ENCODE data around the gene ANO4. TPM values are rescaled to one million over a fixed set of nuclear protein-coding genes. Genes with fewer than 3 reads are reported as not detected.

ANO4 gene
- total and polyA plus RNA-seq, 8 donors: 2.0 to 6.9 (median 4.7) TPM; not detected in 1

GRCh38 chr12:101076921-101077320 lies 282.3 kb downstream of the ANO4 start:
- TF ChIP-seq CTCF (IDR thresholded peaks at IDR 0.05): no peak
- no peaks in the 10 kb centered on the region for H3K36me3 ChIP-seq
- ATAC-seq (no peak), DNase-seq (peak in 2 of 4 donors; percentile 25 to 28)
- H3K27ac ChIP-seq: no peak overlapping the region
- H3K27me3 ChIP-seq: no peaks in the 10 kb centered on the region
- intact Hi-C loops (cut with DNase I): no loop called here
- H3K9me3 ChIP-seq: peaks cover 0 to 4% of the 10 kb centered on the region in 2 donors
- no peak overlapping the region for H3K4me3 ChIP-seq
- H3K4me1 ChIP-seq: no peaks in the 10 kb centered on the region

- DNase-seq: no peak
- H3K36me3 ChIP-seq: no peaks in the 10 kb centered on the region
- ATAC-seq: no peak
- H3K4me1 ChIP-seq: no peaks in the 10 kb centered on the region
- no peak overlapping the region for H3K27ac ChIP-seq
- peaks cover 0 to 3% of the 10 kb centered on the region in 2 donors for H3K9me3 ChIP-seq
- intact Hi-C loops (cut with DNase I): no loop called here
- TF ChIP-seq CTCF (IDR thresholded peaks at IDR 0.05): no peak
- H3K4me3 ChIP-seq: no peak overlapping the region
- H3K27me3 ChIP-seq: no peaks in the 10 kb centered on the region
Observed at GRCh38 chr12:101077791-101078528, 283.4 kb downstream of the ANO4 start.

GRCh38 chr12:101078536-101079285 lies 284.1 kb downstream of the ANO4 start:
- Histone ChIP-seq H3K4me3 (no peak overlapping the region), H3K4me1 (no peaks in the 10 kb centered on the region), H3K27ac (no peak overlapping the region), H3K36me3 (no peaks in the 10 kb centered on the region), H3K27me3 (no peaks in the 10 kb centered on the region), H3K9me3 (no peaks in the 10 kb centered on the region)
- ATAC-seq (no peak), DNase-seq (no peak)
- TF ChIP-seq CTCF (IDR thresholded peaks at IDR 0.05): no peak
- intact Hi-C loops (cut with DNase I): no loop called here

GRCh38 chr12:101082706-101083105 lies 288.1 kb downstream of the ANO4 start:
- Histone ChIP-seq H3K4me3 (no peak overlapping the region), H3K4me1 (no peaks in the 10 kb centered on the region), H3K9me3 (no peaks in the 10 kb centered on the region), H3K27ac (no peak overlapping the region), H3K27me3 (no peaks in the 10 kb centered on the region), H3K36me3 (no peaks in the 10 kb centered on the region)
- no peak for ATAC-seq
- intact Hi-C loops (cut with DNase I): no loop called here
- DNase-seq: no peak
- no peak for TF ChIP-seq CTCF (IDR thresholded peaks at IDR 0.05)

GRCh38 chr12:101086490-101087135 lies 292.0 kb downstream of the ANO4 start:
- no peaks in the 10 kb centered on the region for H3K36me3 ChIP-seq
- H3K9me3 ChIP-seq: no peaks in the 10 kb centered on the region
- intact Hi-C loops (cut with DNase I): no loop called here
- no peak overlapping the region for H3K4me3 ChIP-seq
- no peaks in the 10 kb centered on the region for H3K27me3 ChIP-seq
- ATAC-seq (no peak), DNase-seq (no peak)
- no peak for TF ChIP-seq CTCF (IDR thresholded peaks at IDR 0.05)
- H3K27ac ChIP-seq: no peak overlapping the region
- no peaks in the 10 kb centered on the region for H3K4me1 ChIP-seq
